Erythroblast (primary cell): ENCODE results near the gene CCL23.

Source experiments
- GATA1 ChIP-seq: IDR thresholded peaks from 2 replicates; pipeline ENCODE4 v1.6.1; 2011; ENCODE audit warnings: low read depth, mild to moderate bottlenecking, control low read depth, low read length, moderate library complexity
- POLR2A ChIP-seq: IDR thresholded peaks from 2 replicates; pipeline ENCODE4 v1.6.1; 2011; ENCODE audit warnings: mild to moderate bottlenecking, low read length

GRCh38 chr17:36034127-36034526 lies 16.4 kb upstream of the CCL23 start:
- TF ChIP-seq POLR2A (peak; percentile 42), GATA1 (no peak)
